GM12878 (cell line): Measurements from ENCODE around the gene PLXNA4.

ENCODE experiments used
- CREM ChIP-seq: IDR thresholded peaks from 2 replicates; pipeline ENCODE4 v1.6.1; 2014; ENCODE audit warnings: antibody characterized with exemption, low read depth
- HCFC1 ChIP-seq: fragments of 150-350 bp; IDR thresholded peaks from 2 replicates; pipeline ENCODE4 v1.6.1; 2014; ENCODE audit warnings: low read length
- MXI1 ChIP-seq: fragments of 150-350 bp; IDR thresholded peaks from 2 replicates; pipeline ENCODE4 v1.6.1; 2011; ENCODE audit warnings: low read depth, mild to moderate bottlenecking, inconsistent platforms, low read length, improper control_type of control experiment
- MYC ChIP-seq: IDR thresholded peaks from 2 replicates; pipeline ENCODE4 v1.6.1; 2011; ENCODE audit warnings: mild to moderate bottlenecking, low read length, moderate library complexity, inconsistent platforms; ENCODE audit not compliant: insufficient read depth, insufficient replicate concordance, insufficient read length, severe bottlenecking
- POLR2A ChIP-seq: IDR thresholded peaks from 2 replicates; pipeline ENCODE4 v1.6.1; 2011; ENCODE audit warnings: low read depth, mild to moderate bottlenecking, low read length
- TAF1 ChIP-seq: IDR thresholded peaks from 2 replicates; pipeline ENCODE4 v1.6.1; 2011; ENCODE audit warnings: mild to moderate bottlenecking, low read depth, low read length, borderline replicate concordance
- TF ChIP-seq, protein P1 (sequence below), 3 experiments: IDR thresholded peaks in 2 of 3; conservative IDR thresholded peaks in 1 of 3; 2 replicates each; pipeline ENCODE4 v1.5.1; 2011; ENCODE audit warnings: low read depth in 3 of 3, low read length in 3 of 3, mild to moderate bottlenecking in 3 of 3, control low read depth in 2 of 3, moderate library complexity in 2 of 3, inconsistent platforms in 1 of 3, mixed read lengths in 1 of 3; ENCODE audit not compliant: control insufficient read depth in 2 of 3, insufficient read depth in 1 of 3; ENCODE audit errors: extremely low read depth in 1 of 3
- TF ChIP-seq, protein P2 (sequence below): IDR thresholded peaks from 2 replicates; pipeline ENCODE4 v1.6.1; 2012; ENCODE audit warnings: low read depth, low read length, improper control_type of control experiment

GRCh38 chr7:132081686-132082085 lies 494.6 kb downstream of the PLXNA4 start:
- TF ChIP-seq TAF1 (no peak), MXI1 (no peak), CREM (no peak), POLR2A (no peak), HCFC1 (no peak), MYC (no peak)
- TF ChIP-seq, protein P1, sequence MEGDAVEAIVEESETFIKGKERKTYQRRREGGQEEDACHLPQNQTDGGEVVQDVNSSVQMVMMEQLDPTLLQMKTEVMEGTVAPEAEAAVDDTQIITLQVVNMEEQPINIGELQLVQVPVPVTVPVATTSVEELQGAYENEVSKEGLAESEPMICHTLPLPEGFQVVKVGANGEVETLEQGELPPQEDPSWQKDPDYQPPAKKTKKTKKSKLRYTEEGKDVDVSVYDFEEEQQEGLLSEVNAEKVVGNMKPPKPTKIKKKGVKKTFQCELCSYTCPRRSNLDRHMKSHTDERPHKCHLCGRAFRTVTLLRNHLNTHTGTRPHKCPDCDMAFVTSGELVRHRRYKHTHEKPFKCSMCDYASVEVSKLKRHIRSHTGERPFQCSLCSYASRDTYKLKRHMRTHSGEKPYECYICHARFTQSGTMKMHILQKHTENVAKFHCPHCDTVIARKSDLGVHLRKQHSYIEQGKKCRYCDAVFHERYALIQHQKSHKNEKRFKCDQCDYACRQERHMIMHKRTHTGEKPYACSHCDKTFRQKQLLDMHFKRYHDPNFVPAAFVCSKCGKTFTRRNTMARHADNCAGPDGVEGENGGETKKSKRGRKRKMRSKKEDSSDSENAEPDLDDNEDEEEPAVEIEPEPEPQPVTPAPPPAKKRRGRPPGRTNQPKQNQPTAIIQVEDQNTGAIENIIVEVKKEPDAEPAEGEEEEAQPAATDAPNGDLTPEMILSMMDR (IDR thresholded peaks at IDR 0.05 in 2 of 3, conservative IDR thresholded peaks at IDR 0.05 in 1 of 3; ENCODE audit: control insufficient read depth in 2 of 3, extremely low read depth in 1 of 3, insufficient read depth in 1 of 3, low read depth in 3 of 3, low read length in 3 of 3), result no peak
- TF ChIP-seq, protein P2, sequence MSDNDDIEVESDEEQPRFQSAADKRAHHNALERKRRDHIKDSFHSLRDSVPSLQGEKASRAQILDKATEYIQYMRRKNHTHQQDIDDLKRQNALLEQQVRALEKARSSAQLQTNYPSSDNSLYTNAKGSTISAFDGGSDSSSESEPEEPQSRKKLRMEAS, result no peak
